Left ventricle myocardium superior (tissue), 1 donor: Measurements from ENCODE around the gene ZBTB24. TPM values are rescaled to one million over a fixed set of nuclear protein-coding genes. Genes with fewer than 3 reads are reported as not detected.
A peak's percentile ranks its signal among the peaks of the same experiment; 100 is the strongest.
"Not testable (repeated sequence)": the region's sequence is repeated elsewhere in the genome, so short reads cannot be mapped to it uniquely, and the experiment has no call there.

Source experiments
- ATAC-seq: fragments of 200-7000 bp; cut with Tn5 transposase; one replicate; pipeline ENCODE4 v1.9.1; 2020; ENCODE audit warnings: mild to moderate bottlenecking, moderate library complexity
- DNase-seq: peaks from one replicate; pipeline ENCODE4 v3.0.0-alpha.2; 2020
- intact Hi-C: fragments of 100-400 bp; cut with micrococcal nuclease; formaldehyde crosslinking; loops from one replicate; pipeline ENCODE4 v1.11.0; 2022
- total RNA-seq: library from RNA; stranded (reverse); fragmentation: NEBNext Ultra II Directional; extraction: Animal tissue kit (Norgen Biotek cat#: 25700); gene quantifications from one replicate; pipeline ENCODE4 v1.2.1, GENCODE V29; 2021
- donor health status: DM: no; HTN: yes; CAD: no; lungs with severe emphysema.

The ZBTB24 gene
- total RNA-seq, 1 donor from 2014 or later, result 3.4 TPM

DNA sequence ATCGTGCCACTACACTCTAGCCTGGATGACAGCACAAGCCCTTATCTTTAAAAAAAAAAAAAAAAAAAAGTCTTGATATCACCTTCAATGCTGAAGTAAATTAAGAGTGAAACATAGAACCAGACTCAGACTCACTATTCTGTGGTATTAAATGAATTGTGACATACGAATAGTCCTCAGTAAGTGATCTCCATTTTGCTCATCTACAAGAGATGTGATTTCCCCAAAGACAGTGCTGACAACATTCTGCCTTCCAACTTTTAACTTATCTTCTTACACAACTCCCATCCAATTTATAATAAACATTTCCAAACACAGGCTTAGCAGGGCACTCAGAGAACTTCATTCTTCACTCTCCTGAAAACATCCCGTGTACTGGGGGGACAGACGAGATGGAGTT, 8.0 kb downstream of the ZBTB24 start:
- DNase-seq (no peak), ATAC-seq (no peak)
- intact Hi-C loops, result no loop called here

DNA sequence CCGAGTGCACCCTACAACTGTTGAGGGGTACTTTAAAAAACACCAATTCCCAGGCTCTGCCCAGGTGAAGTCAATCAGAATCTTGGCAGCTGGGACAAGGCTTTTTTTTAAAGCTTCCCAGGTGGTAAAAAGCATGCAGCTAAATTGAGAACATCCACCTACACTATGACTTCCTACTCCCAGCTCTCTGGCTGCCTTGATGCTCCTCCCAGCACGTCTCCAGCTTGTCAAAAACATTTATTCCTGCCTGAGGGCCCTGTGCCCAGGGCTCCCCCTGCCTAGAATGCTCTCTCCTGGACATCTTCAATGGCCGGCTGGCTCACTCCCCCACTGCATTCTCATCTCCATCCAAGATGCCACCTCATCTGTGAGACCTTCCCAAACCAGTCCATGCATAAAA, 9.9 kb downstream of the ZBTB24 start:
- intact Hi-C loops, result no loop called here
- DNase-seq, result no peak
- no peak for ATAC-seq

DNA sequence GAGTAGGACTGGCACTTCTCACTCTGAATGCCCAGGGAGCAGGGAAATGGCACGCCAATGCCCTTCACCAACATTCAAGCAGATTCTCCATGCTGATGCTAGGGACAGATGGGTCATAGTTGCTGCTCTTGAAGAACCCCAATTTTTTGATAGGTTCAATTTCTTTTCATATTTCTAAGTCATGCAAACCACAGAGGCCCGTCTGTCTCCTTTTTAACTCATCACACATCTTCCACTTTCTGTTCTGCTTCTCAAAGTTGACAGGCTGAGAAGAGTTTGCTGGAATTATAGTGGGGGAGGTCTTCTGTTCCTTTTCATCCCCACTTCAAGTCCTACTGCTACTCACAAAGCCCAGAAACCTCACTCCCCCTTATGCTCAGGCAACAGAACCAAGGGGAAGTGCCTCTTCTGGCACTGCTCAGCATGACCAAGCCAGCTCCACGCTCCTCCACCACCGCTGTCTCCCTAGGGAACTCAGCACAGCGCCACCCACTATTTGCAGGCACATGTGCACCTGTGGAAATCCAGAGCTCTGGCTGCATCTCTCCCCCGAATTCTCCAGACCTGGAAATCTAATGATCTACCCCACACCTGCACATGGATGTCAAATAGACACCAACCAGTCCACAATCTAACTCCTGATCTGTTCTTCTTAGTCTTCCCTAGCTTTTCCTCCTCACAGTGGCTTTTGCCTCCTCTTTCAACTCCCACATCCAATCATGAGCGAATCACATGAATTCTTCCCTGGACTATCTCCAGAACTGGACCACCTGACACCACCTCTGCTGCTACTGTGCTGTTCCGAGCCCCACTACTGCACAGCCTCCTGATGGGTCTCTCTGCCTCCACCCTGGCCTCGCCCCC, 10.7 kb downstream of the ZBTB24 start:
- intact Hi-C loops, result no loop called here

DNA sequence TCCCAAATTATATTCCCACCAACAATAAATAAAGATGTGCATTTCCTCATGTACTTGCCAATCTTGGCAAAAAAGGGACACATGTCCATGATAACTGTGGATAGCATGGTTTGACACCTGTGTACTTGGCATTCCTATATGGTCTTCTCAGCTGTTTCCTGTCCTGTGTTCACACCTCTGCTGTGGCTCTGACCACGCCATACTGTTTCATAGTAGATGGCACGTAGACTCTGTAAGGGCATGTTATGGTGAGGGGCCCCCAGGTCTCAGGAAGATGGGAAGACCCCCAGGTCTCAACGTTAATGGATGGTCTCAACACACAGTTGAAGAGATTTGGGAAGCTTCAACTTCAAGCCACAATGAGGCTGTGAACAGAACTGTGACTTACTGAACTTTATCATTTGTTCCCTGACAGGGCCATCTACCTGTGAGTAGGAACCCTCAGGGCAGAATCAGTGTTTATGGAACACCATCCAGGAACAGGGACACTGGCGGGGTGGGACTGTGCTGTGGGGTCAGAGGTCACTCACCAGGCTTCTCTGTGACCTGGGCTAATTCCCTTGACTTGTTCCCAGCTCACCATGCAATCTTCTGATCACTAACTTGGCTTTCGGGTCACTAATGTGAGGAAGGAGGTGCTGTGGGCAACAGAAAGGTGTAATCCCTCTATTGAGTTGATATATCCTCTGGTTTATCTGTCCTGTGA, 11.8 kb downstream of the ZBTB24 start:
- DNase-seq (no peak), ATAC-seq (no peak)
- intact Hi-C loops, result no loop called here

More for the DNA sequence above, 10.7 kb downstream of the ZBTB24 start:
- no peak for DNase-seq
- no peak for ATAC-seq

DNA sequence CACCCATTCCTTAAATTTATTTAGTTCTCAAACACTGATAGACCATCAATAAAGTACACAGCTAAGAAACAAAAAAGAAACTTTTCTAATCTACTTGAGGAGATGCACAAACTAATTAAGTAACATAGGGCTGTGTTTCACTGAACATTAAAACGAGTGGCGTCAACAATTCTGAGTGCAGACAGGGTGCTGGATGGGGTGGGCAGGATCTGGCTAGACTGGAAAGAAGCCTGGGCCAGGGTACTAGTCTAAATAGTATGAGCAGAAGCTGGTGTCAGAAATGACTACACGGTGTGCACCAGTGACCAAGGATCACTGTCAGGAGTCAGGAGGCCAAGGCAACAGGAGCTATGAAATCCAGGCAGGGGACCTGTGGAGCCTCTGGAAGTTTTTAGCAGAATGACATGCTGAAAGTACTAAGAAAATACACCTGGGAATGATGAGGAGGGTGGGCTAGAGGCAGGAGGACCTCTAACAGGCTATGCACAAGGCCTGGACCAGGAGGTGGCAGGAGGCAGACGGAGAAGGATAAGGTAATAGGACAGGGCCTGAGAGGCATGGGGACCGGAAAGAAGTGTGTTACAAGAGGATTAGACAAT, 13.3 kb downstream of the ZBTB24 start:
- no peak for ATAC-seq
- DNase-seq, result no peak

DNA sequence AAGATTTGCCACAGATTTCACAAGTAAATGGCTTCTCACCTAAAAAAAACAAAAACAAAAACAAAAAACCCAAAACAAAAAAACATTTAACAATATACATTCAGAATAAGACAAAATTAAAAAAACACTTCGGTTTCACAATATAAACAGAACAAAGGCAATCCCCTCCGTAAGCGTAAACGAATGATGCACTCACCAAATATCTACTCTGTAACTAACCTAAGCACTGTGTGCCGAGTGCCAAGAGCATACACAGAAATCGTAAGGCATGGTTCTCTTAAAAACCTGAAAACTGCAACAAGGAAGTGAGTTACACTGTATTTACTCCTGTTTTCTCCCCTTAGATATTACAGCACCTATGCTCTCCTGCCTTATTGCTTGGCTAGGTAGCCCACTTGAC, 15.3 kb downstream of the ZBTB24 start:
- no peak for DNase-seq
- intact Hi-C loops, result no loop called here
- no peak for ATAC-seq

More for the DNA sequence above, 13.3 kb downstream of the ZBTB24 start:
- intact Hi-C loops, result no loop called here

DNA sequence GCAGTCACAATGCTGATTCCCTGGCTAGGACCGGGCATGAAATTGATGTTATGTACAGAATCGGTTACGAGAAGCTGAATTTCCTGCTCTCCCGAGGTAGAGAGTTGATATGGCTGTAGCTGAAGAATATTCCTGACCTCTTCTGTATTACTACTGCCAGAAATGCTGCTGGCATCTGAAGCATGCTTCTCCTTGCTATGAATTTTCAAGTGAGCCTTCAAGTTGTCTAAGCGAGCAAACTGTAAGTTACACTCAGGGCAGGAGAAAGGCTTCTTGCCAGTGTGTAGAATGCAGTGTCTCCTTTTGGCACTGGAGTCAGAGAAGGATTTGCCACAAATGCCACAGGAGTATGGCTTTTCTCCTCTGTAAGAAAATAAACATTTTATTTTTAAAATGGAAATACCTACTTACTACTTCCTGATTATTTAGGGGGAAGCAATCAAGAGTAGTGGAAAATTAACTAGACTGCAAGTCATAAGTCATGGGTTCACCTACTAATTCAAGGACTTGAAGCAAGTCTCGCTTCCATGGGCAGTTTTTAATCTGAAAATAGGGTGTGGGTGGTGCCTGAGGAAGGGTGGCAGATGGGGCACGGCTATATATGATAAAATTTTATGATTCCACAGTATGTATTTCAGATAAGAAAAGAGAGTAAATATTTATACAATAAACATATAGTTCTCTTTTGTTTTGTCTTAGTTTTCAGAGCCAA, 16.7 kb downstream of the ZBTB24 start:
- no peak for DNase-seq
- intact Hi-C loops, result no loop called here
- no peak for ATAC-seq

DNA sequence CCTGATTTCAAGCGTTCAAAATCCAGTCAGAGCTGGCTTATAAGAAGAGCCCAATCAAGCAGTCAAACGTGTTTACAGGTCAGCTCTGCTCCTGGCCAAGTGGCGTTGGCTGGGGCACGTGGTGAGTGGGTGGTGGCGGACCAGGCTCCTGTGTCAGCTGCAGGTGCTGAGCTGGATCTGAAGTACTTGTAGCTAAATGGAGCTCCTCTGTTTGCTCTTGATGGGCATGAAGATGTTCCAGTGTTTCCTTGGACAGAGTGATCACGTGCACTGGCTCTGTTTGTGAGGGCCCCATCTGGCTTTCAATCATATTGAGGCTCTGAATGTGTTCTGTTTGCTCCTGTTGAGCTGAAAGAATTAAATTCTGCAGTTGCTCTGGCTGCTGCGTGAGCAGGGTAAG, 17.2 kb downstream of the ZBTB24 start:
- ATAC-seq (peak; percentile 86), DNase-seq (no peak)

DNA sequence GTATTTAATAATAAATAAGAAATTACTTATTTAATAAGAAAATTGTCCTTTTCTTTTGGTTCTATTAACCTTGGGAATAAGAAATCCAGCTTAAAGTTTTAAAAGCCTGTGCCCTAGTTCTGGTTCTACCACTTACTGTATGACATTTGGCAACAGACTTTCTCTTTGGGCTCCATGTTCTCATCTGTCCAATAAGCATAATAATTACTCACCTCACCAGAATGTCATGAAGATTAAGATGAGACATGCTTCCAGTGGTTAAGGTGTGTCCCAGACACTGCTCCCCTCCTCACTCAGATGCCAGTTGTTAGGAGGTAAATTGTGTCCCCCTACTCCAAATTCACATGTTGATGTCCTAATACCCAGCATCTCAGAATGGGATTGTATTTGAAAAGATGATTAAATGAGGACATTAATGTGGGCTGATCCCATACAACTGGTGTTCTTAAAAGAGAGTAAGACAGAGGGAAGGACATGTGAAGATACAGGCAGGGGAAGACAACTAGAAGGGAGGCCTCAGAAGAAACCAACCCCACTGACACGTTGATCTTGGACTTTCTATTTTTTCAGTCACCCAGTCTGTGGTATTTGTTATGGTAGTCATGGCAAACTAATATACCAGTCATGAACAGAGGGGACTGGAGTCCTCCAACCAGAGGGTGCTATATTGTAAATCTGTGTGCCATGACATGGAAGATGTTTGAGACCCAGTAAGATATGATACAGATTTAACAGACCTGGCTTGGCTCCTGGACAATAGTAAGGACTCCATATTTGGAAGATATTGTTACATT, 21.1 kb downstream of the ZBTB24 start:
- DNase-seq (no peak), ATAC-seq (no peak)
- intact Hi-C loops, result no loop called here

More for the DNA sequence above, 17.2 kb downstream of the ZBTB24 start:
- intact Hi-C loops, result no loop called here

DNA sequence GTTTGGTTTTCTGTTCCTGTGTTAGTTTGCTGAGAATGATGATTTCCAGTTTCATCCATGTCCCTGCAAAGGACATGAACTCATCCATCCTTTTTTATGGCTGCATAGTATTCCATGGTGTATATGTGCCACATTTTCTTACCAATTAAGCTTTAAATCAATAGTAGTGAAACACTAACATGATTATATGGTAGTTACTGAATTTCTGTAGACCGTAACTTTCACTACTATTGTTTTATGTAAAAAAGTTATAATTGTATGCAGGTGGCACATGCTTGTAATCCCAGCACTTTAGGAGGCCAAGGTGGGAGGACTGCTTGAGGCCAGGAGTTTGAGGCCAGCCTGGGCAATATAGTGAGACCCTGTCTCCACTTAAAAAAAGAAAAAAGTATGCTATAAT, 21.8 kb downstream of the ZBTB24 start:
- DNase-seq, intact Hi-C loops, ATAC-seq: not testable (repeated sequence)

DNA sequence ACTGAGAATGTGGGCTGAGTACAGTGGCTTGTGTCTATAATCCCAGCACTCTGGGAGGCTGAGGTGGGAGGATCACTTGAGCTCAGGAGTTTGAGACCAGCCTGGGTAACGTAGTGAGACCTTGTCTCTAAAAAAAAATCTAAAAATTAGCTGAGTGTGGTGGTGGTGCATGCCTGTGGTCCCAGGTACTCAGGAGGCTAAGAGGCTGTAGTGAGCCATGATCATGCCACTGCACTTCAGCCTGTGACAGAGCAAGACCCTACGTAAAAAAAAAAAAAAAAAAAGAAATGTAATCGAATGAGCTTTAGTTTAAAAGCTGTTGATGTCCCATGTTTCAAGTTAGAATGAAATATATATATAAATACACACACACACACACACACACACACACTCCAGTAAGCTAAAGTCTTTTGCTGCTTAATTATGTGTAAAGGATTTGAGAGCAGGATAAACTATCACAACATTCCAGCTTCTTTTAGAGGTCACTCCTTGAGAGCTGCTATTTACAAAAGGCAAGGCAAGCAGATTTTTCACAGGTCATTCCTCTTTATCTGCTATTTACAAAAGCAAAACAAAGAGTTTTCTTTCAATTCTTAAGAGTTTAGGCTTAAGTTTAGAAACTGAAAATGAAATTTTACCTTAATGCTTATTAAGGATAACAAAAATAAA, 22.7 kb downstream of the ZBTB24 start:
- no peak for DNase-seq
- no peak for ATAC-seq
- intact Hi-C loops, result no loop called here

DNA sequence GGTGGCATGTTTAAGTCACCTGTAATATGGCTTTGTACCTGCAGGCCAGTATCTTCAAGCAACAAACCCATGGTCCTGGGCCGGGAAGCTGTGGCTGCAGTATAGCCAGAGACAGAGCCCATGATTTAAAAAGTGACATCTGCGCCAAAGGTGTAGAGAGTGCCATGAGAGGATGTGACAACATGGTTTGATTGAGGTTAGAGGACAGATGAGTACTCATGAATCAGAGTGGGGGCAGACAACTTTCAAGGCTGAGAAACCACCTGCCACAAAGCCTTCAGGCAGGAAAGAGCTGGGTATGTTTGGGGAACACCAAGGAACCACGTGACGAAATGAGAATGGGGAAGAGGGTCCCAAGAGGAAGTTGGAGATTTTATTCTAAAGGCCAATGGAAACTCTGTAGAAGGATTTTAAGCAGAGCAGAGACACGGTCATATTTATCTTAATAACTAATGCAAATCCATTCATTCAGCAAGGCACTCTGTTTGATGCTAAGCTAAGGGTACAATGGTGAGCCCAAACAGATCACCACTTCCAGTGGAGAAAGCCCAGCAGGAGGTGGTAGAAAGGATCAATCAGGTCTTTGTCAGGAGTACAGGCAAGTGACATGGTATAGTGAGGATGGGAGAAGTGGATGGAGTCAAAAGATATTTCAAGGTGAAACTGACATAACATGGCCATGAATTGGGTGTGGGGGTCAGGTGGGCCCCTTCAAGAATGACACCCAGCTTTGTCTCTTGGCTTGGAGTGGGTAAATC, 24.1 kb downstream of the ZBTB24 start:
- no peak for ATAC-seq
- intact Hi-C loops, result no loop called here
- DNase-seq, result no peak

DNA sequence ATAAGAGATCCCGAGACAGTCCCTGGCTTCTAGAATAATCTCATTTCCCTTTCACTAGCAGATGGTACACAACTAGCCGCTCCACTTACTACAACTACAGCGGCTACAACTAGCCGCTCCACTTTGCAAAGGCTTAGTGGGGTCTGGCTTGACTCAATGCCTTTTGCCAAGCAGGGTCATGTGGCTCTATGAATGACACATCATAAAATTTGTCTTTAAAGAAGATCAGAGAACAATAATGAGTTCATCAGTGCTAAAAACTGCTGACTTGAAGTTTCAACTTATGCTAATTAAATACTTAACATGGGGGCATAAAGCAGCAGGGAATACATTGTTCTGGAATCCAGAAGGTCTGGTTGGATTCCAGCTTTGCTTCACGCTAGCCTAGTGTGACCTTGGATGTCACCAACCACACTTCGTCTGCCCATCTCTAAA, 25.4 kb downstream of the ZBTB24 start:
- ATAC-seq (no peak), DNase-seq (no peak)
- intact Hi-C loops, result no loop called here

DNA sequence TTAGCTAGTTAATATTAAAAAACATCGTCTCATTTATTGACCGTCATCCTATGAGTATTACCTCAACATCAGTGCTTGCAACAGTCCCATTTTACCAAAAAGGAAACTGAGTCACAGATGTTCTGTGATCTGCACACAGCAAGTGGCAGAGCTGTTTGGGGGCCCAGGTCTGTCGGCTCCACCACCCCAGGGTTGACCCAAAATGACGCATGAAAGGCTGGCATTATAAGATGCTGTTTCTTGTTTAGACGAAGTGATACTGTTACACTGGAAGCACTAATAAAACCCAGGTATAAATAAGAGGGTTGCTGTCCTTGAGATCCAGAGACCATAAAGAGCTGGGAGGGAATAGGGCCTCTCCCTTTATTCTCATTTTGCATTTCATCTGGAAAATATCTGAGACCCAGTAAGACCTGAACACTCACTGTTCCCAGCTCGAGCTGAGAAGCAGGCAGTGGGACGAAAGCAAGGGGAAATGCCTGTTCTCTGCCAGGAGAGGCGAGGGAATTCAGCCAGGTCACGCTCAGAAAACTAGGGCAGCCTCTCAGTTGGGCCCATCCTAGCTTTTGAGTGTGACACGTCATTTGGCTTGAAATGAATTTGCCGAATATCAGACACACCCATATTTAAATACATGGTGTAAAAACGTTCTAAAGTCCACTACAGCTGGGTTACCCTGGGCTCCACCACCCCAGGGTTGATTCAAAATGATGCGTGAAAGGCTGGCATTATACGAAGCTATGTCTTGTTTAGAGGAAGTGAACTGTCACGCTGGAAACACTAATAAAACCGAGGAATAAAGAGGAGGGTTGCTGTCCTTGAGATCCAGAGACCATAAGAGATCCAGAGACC, 26.1 kb downstream of the ZBTB24 start:
- intact Hi-C loops, result no loop called here
- ATAC-seq (peak; percentile 55), DNase-seq (peak; percentile 63)

DNA sequence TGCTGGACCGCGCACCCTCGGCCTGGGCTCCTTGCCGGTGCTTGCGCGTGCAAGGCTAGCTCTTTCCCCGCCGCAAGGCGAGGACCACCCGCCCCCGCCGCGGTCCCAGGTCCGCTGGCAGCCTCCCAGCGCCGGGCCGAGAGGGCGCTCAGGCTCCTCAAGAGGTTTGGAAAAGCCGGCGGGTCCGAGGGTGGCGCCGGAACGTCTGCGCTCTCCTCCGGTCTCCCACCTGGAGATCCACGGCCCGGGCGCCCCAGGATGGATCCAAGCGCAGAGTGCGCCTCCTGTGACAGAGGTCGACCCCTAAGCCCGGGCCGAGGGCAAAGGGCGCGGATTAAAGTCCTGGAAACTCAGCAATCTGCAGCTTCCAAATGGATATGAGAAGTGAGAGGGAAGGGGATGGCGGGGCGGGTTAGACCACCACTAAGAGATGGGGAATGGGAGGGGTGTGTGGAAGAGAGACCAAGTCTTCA, 26.9 kb downstream of the ZBTB24 start:
- DNase-seq (no peak), ATAC-seq (peak; percentile 19)
- intact Hi-C loops, result no loop called here

DNA sequence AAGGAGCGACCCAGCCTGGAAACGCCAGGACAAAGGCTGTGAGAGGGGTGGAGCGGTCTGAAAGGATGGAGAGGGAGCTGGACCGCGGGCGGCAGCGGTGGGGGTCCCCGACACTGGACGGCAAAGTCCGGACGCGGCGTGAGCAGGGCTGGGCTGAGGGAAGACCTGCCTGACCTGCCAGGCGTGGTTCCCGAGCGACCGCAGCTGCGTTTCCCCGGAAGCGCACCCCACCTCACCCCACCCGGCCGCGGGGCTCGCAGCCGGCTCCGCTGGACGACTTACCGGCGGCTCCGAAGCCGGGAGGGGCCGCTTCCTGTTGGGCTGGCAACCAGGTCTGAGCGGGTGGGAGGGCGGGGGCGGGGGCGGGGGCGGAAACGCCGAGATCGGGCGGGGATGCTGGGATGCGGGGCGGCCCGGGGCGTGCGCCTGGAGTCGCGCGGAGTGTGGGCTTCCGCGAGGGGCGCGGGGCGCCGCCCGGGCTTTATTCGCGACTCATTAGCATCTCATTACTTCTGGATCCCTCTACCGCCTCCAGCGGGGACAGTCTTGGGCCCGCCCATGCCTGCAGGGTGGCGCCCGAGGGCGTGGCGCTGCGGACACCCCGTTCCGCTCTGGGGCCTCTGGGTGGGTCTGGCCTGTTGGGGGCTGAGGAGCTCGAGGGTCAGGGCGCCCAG, 27.4 kb downstream of the ZBTB24 start, which contains the start of gene MICAL1:
MICAL1 (minus strand) TSS at position 336 of the 674 bp plus-strand sequence. CDS start 1,576 bp downstream, outside the sequence.
- peak; percentile 85 for ATAC-seq
- peak; percentile 83 for DNase-seq
- intact Hi-C loops, result no loop called here
